ENCODE results near the gene TBC1D9. TPM values are rescaled to one million over a fixed set of nuclear protein-coding genes. Genes with fewer than 3 reads are reported as not detected.

Gene TBC1D9
- total RNA-seq, 1 experiment from 2014 or later, result 9.5 TPM

- POLR2A ChIA-PET, result no interaction called here
- no peaks in the 10 kb centered on the region for H3K27me3 ChIP-seq (ENCODE audit: insufficient read depth, low read length)
- no peak overlapping the region for H3K4me3 ChIP-seq (replicated peaks in 1 of 2; ENCODE audit: low read depth in 1 of 2, low read length in 2 of 2)
- TF ChIP-seq CEBPB (IDR thresholded peaks at IDR 0.05; ENCODE audit: low read depth) (no peak), CTCF (IDR thresholded peaks at IDR 0.05 in 2 of 3, conservative IDR thresholded peaks at IDR 0.05 in 1 of 3; ENCODE audit: borderline replicate concordance in 1 of 3, insufficient read depth in 1 of 3, low read depth in 2 of 3, low read length in 2 of 3) (no peak), EZH2phosphoT487 (IDR thresholded peaks at IDR 0.05; ENCODE audit: borderline replicate concordance) (no peak), ZFX (IDR thresholded peaks at IDR 0.05) (no peak), MAX (IDR thresholded peaks at IDR 0.05) (no peak), ZBTB33 (IDR thresholded peaks at IDR 0.05; ENCODE audit: extremely low read depth, insufficient replicate concordance, low read length) (no peak), YY1 (IDR thresholded peaks at IDR 0.05; ENCODE audit: extremely low read depth, insufficient replicate concordance, low read depth, low read length) (no peak), EGR1 (IDR thresholded peaks at IDR 0.05; ENCODE audit: low read depth) (no peak), ATF3 (IDR thresholded peaks at IDR 0.05) (no peak), RAD21 (IDR thresholded peaks at IDR 0.05; ENCODE audit: low read depth) (no peak), JUND (IDR thresholded peaks at IDR 0.05) (no peak), SIN3A (IDR thresholded peaks at IDR 0.05; ENCODE audit: low read depth) (no peak), EZH2 (IDR thresholded peaks at IDR 0.05) (no peak), SRF (IDR thresholded peaks at IDR 0.05; ENCODE audit: low read depth) (no peak)
- no peaks in the 10 kb centered on the region for H3K36me3 ChIP-seq (ENCODE audit: control insufficient read depth in 1 of 2, insufficient read depth in 2 of 2, low read length in 2 of 2)
- DNase-seq (ENCODE audit: low read depth, low spot score) (no peak), ATAC-seq (no peak)
- RAD21 ChIA-PET (ENCODE audit: low non-redundant PET in 1 of 2, low total read pairs in 2 of 2, uncharacterized antibody in 2 of 2, unreplicated experiment in 2 of 2), result no interaction called here
- H3K79me2 ChIP-seq (ENCODE audit: insufficient read depth, low read length), result no peaks in the 10 kb centered on the region
- no peaks in the 10 kb centered on the region; the same call in 1 of the 2 replicates for H3K9me2 ChIP-seq (ENCODE audit: insufficient read depth)
- no peak overlapping the region for H3K4me2 ChIP-seq (ENCODE audit: low read length)
- no peak overlapping the region for H3K27ac ChIP-seq (ENCODE audit: low read depth, low read length)
- H3K9me3 ChIP-seq (ENCODE audit: control insufficient read depth in 1 of 2, insufficient read depth in 1 of 2, low read depth in 1 of 2, low read length in 2 of 2), result no peaks in the 10 kb centered on the region
- H4K20me1 ChIP-seq (ENCODE audit: insufficient read depth), result no peaks in the 10 kb centered on the region
- H3K4me1 ChIP-seq (ENCODE audit: control insufficient read depth in 1 of 2, insufficient read depth in 2 of 2, low read length in 2 of 2), result no peaks in the 10 kb centered on the region
- CTCF ChIA-PET, result no interaction called here
- BruUV-seq (replicated peaks), result no TSS peak
- no peak overlapping the region for H3K9ac ChIP-seq (ENCODE audit: low read length)
- intact Hi-C loops (cut with micrococcal nuclease), result no loop called here
- H2AFZ ChIP-seq (ENCODE audit: low read depth, low read length, poor library complexity, severe bottlenecking), result no peak overlapping the region
Observed at GRCh38 chr4:140793291-140793690, 37.1 kb upstream of the TBC1D9 start.
